ENCODE data around the gene SWT1.
A peak's percentile ranks its signal among the peaks of the same experiment; 100 is the strongest.

Gene SWT1

DNA sequence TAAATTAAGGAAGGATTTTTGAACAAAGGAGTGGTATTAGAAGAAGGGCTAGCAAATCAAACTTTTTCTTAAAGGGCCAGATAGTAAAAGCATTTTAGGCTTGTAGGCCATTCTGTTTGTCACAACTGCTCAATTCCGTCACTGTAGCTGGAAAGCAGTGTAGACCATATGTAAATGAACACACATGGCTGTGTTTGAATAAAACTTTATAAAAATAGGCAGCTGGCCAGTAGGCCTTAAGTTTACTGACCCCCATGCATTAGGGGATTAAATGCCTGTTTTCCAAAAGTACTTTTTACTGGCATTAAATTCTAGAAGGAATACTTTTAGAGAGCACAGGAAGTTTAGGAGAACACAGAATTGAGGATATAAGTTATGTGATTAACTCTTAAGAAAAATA is 151.2 kb downstream of the SWT1 start:
- no peak overlapping the region for H3K4me3 ChIP-seq (ENCODE audit: low read length)
- H3K36me3 ChIP-seq (ENCODE audit: control insufficient read depth, insufficient read depth, low read length), result peaks cover 18% of the 10 kb centered on the region
- H3K4me1 ChIP-seq (ENCODE audit: control insufficient read depth, insufficient read depth, low read length), result no peaks in the 10 kb centered on the region

DNA sequence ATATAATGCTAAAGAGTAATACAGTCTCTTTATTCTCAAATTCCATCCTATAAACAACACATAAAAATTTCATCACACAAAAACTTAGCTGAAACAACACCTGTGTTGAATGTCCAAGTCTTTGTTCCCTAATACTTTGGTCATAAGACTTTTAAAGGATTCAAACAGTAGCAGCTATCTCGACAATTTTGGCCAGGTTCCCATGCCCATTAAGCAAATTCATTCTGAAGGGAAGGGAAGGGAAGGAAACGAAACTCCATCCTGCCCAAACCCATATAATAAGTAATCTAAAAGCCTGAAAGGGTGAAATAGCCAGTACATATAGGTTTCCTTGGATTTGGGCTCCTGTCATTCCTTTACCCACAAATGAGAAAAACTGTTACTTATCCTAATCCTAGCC is 152.6 kb downstream of the SWT1 start:
- no peak overlapping the region for H3K9ac ChIP-seq (ENCODE audit: low read length)
- peaks cover 13% of the 10 kb centered on the region for H3K36me3 ChIP-seq (ENCODE audit: control insufficient read depth, insufficient read depth, low read length)
- H3K4me1 ChIP-seq (ENCODE audit: control insufficient read depth, insufficient read depth, low read length), result peaks cover 3% of the 10 kb centered on the region
- H3K27ac ChIP-seq (ENCODE audit: low read depth, low read length), result no peak overlapping the region
- H3K4me3 ChIP-seq (ENCODE audit: low read length), result no peak overlapping the region
- no peaks in the 10 kb centered on the region for H3K27me3 ChIP-seq (ENCODE audit: control insufficient read depth, insufficient read depth, low read length)

More for the DNA sequence above, 151.2 kb downstream of the SWT1 start:
- Histone ChIP-seq H3K9ac (ENCODE audit: low read length) (no peak overlapping the region), H3K27me3 (ENCODE audit: control insufficient read depth, insufficient read depth, low read length) (no peaks in the 10 kb centered on the region), H3K27ac (ENCODE audit: low read depth, low read length) (no peak overlapping the region)

DNA sequence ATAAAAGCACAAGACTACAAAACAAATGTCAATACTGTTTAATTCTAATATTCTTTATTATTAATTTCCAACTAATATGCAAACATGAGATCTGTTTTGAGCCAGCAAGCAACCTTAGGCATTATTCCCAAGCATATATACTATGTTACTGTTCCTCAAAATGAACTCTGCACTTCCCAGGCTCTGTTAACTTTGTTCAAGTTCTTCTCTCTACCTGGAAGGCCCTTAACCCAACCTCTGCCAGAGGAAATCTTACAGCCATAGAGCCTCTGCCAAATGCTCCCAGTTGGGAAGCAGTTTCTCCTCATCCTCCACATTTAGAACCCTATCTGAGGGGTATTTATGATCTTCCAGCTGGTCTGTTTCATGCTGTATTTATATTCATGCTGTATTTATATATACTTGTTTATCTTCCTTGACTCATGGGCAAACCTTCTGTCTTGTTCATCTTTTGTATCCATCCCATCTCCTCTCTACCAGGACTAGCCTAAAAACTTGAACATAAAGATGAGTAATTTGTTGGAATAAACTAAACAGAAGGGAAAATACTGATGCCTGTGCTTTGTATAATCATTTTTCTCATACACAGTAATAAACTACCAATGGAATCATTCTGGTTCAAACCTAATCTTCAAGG is 154.7 kb downstream of the SWT1 start:
- peaks cover 11% of the 10 kb centered on the region for H3K4me1 ChIP-seq (ENCODE audit: control insufficient read depth, insufficient read depth, low read length)

GRCh38 chr1:185312361-185313138 is 155.6 kb downstream of the SWT1 start:
- Histone ChIP-seq H3K9ac (ENCODE audit: low read length) (no peak overlapping the region), H3K4me1 (ENCODE audit: control insufficient read depth, insufficient read depth, low read length) (peaks cover 11% of the 10 kb centered on the region), H3K27ac (ENCODE audit: low read depth, low read length) (no peak overlapping the region), H3K36me3 (ENCODE audit: control insufficient read depth, insufficient read depth, low read length) (peaks cover 5% of the 10 kb centered on the region), H3K27me3 (ENCODE audit: control insufficient read depth, insufficient read depth, low read length) (no peaks in the 10 kb centered on the region), H3K4me3 (ENCODE audit: low read length) (no peak overlapping the region)

More for the DNA sequence above, 154.7 kb downstream of the SWT1 start:
- no peak overlapping the region for H3K27ac ChIP-seq (ENCODE audit: low read depth, low read length)
- H3K36me3 ChIP-seq (ENCODE audit: control insufficient read depth, insufficient read depth, low read length), result peaks cover 10% of the 10 kb centered on the region
- no peak overlapping the region for H3K4me3 ChIP-seq (ENCODE audit: low read length)
- H3K27me3 ChIP-seq (ENCODE audit: control insufficient read depth, insufficient read depth, low read length), result no peaks in the 10 kb centered on the region
- no peak overlapping the region for H3K9ac ChIP-seq (ENCODE audit: low read length)

GRCh38 chr1:185314411-185314810 is 157.4 kb downstream of the SWT1 start:
- Histone ChIP-seq H3K27me3 (ENCODE audit: control insufficient read depth, insufficient read depth, low read length) (no peaks in the 10 kb centered on the region), H3K9ac (ENCODE audit: low read length) (no peak overlapping the region), H3K36me3 (ENCODE audit: control insufficient read depth, insufficient read depth, low read length) (no peaks in the 10 kb centered on the region), H3K27ac (ENCODE audit: low read depth, low read length) (no peak overlapping the region), H3K4me3 (ENCODE audit: low read length) (peak overlapping the region; percentile 35), H3K4me1 (ENCODE audit: control insufficient read depth, insufficient read depth, low read length) (peaks cover 11% of the 10 kb centered on the region)

DNA sequence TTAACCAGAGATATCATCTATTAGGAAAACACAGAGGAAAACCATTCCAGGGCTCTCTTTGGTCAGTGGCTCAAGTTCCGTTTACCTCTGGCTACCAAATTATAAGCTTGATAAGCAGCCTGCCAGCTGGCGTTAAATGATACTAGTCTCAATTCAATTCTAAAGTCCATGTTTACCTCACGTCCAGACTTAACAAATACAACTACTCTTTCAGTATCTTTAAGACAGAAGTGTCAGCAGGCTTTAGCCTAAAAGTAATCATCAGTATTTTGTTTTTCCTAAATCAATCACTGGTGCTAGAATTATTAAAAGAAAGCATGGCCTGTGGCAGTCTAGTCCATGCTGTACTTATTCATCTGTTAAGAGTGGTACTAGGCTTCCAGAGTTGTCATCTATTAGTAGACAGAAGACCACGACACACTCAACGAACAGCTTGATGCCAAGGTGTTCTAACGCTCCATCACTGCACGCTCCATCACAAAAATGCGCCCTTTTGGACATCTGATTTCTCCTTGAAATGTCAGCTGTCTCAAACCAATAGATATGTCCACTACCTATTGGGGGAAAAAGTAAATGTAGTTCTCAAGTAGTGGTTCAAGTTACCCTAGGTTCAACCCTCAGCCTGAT is 158.6 kb downstream of the SWT1 start:
- no peaks in the 10 kb centered on the region for H3K36me3 ChIP-seq (ENCODE audit: control insufficient read depth, insufficient read depth, low read length)
- peak overlapping the region; percentile 1 for H3K9ac ChIP-seq (ENCODE audit: low read length)
- peaks cover 11% of the 10 kb centered on the region for H3K4me1 ChIP-seq (ENCODE audit: control insufficient read depth, insufficient read depth, low read length)
- peak overlapping the region; percentile 2 for H3K27ac ChIP-seq (ENCODE audit: low read depth, low read length)
- H3K27me3 ChIP-seq (ENCODE audit: control insufficient read depth, insufficient read depth, low read length), result no peaks in the 10 kb centered on the region
- peak overlapping the region; percentile 97 for H3K4me3 ChIP-seq (ENCODE audit: low read length)

DNA sequence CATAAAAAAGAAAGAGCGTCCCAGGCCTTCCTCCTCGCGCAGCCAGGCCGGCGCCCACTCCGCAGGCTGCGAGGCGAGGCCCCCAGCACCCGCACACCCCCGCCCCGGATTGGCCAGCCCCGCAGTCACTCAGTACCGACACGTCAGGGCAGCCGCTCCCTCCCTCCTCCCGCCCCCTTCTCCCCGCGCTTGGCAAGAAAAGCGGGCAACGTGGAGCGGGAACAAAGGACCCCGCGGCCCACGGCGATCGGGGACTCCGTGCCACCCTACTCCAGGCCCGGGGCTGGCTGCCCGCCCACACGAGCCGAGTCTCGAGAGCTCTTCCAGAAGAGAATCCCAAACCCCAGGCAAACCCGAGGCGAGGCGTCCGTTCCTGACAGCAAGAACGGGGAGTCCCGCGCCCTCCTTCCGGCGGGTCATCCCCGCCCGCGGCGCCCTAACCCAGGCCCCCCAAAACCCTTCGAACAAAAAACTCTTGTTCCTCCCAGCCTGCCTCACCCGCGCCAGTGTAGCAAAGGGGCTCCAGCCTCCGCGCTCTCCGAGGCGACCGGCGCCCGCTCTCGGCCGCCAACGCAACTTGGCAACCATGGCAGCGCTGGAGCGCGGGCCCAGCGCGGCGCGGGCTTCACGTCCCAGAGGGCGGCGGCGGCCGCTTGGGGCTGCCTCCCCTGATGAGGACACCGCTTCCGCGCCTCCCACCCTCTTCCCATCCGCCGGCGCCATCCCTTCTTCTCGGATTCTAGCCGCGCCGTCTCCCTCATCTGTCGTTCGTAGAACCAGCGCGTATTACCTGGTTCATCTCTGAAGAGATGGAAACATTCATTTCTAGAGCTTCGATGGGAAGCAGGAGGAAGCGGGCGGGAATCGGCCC is 159.4 kb downstream of the SWT1 start:
- peaks cover 11% of the 10 kb centered on the region for H3K4me1 ChIP-seq (ENCODE audit: control insufficient read depth, insufficient read depth, low read length)
- H3K9ac ChIP-seq (ENCODE audit: low read length), result peak overlapping the region; percentile 98
- H3K27me3 ChIP-seq (ENCODE audit: control insufficient read depth, insufficient read depth, low read length), result no peaks in the 10 kb centered on the region
- H3K27ac ChIP-seq (ENCODE audit: low read depth, low read length), result peak overlapping the region; percentile 86
- H3K36me3 ChIP-seq (ENCODE audit: control insufficient read depth, insufficient read depth, low read length), result no peaks in the 10 kb centered on the region
- H3K4me3 ChIP-seq (ENCODE audit: low read length), result peak overlapping the region; percentile 97

- Histone ChIP-seq H3K4me1 (ENCODE audit: control insufficient read depth, insufficient read depth, low read length) (peaks cover 11% of the 10 kb centered on the region), H3K9ac (ENCODE audit: low read length) (peak within 1 kb of the TSS; percentile 98), H3K27ac (ENCODE audit: low read depth, low read length) (peak within 1 kb of the TSS; percentile 86), H3K27me3 (ENCODE audit: control insufficient read depth, insufficient read depth, low read length) (no peaks in the 10 kb centered on the region), H3K4me3 (ENCODE audit: low read length) (peak within 1 kb of the TSS; percentile 97), H3K36me3 (ENCODE audit: control insufficient read depth, insufficient read depth, low read length) (no peaks in the 10 kb centered on the region)
These were observed 160.3 kb downstream of the SWT1 start, which contains the start of gene IVNS1ABP for GRCh38 chr1:185317034-185317885. Gene IVNS1ABP (minus strand): TSS chr1:185317243. CDS start chr1:185309493, 7,750 bp downstream.

DNA sequence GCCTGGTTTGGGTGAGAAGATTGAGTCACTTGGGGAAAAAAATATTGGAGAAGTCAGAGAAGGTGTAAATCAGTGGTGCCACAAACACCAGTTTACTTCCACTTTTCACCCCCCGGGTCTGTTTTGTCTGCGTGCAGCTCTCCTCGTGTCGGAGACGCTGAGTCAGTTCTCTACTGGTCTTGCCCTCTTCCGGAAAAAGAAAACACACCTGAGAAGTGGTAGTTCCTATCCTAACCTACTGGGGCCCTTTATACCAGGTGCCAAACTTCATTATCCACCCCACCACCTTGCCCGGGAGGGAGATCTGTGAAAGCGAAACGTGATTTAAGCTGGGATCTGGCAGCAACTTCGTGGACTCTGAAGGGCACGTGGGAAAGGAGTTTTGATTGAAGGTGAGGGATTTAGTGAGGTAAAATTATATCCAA is 160.9 kb downstream of the SWT1 start:
- peak overlapping the region; percentile 86 for H3K27ac ChIP-seq (ENCODE audit: low read depth, low read length)
- no peaks in the 10 kb centered on the region for H3K27me3 ChIP-seq (ENCODE audit: control insufficient read depth, insufficient read depth, low read length)
- peak overlapping the region; percentile 66 for H3K9ac ChIP-seq (ENCODE audit: low read length)
- H3K4me1 ChIP-seq (ENCODE audit: control insufficient read depth, insufficient read depth, low read length), result peaks cover 11% of the 10 kb centered on the region
- H3K36me3 ChIP-seq (ENCODE audit: control insufficient read depth, insufficient read depth, low read length), result no peaks in the 10 kb centered on the region
- peak overlapping the region; percentile 97 for H3K4me3 ChIP-seq (ENCODE audit: low read length)

DNA sequence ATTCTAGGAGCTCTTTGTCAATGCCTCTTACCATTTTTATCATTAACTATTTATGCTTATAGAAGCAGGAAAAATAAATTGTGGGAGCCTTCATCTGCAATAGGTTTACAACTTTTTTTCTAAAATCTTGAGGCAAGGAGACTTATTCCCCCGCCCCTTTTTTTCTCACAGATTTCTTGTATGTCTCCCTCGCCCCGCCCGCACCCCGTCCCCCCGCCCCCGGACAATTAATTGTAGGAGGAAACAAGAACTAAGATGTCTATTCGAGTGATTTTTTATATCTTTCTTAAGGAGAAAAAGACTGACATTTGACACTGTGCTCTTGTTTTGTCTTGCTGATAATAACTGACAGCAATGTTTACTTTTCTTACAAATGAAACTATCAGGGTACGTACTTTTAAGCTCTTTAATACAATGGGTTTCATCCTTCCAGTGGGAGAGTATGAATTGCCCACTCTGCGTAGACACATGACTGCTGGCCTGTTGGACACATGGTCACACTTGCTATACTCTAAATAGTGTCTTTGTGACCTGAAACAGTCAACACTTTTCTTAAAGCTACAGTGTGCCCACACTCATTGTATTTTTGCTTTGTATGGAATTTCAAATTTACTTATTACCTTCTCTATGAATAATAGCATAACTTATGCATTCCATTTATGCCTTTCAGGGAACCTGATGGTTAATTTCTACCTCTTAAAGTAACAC is 161.6 kb downstream of the SWT1 start:
- Histone ChIP-seq H3K4me1 (ENCODE audit: control insufficient read depth, insufficient read depth, low read length) (peaks cover 11% of the 10 kb centered on the region), H3K27me3 (ENCODE audit: control insufficient read depth, insufficient read depth, low read length) (no peaks in the 10 kb centered on the region), H3K9ac (ENCODE audit: low read length) (no peak overlapping the region), H3K4me3 (ENCODE audit: low read length) (no peak overlapping the region), H3K27ac (ENCODE audit: low read depth, low read length) (no peak overlapping the region), H3K36me3 (ENCODE audit: control insufficient read depth, insufficient read depth, low read length) (no peaks in the 10 kb centered on the region)

DNA sequence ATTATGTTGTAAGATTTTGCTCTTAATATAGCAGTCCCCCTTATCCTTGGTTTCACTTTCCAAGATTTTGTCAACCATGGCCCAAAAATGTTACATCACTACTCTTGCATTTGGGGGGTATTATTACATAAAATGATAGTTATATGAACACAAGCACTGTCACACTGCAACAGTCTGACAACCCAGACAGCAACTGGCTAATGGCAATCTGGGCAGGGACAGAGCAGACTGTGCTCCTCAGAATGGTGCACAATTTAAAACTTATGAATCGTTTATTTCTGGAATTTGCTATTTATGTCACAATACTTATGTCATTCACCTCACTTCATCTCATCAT is 162.1 kb downstream of the SWT1 start:
- H3K4me3 ChIP-seq (ENCODE audit: low read length), result no peak overlapping the region
- peaks cover 11% of the 10 kb centered on the region for H3K4me1 ChIP-seq (ENCODE audit: control insufficient read depth, insufficient read depth, low read length)
- H3K9ac ChIP-seq (ENCODE audit: low read length), result no peak overlapping the region
- H3K27me3 ChIP-seq (ENCODE audit: control insufficient read depth, insufficient read depth, low read length), result no peaks in the 10 kb centered on the region
- H3K27ac ChIP-seq (ENCODE audit: low read depth, low read length), result no peak overlapping the region
- H3K36me3 ChIP-seq (ENCODE audit: control insufficient read depth, insufficient read depth, low read length), result no peaks in the 10 kb centered on the region

All from rectal smooth muscle tissue (tissue), 1 donor.